ENCODE data around the gene TBC1D19.
"Not testable (repeated sequence)": the region's sequence is repeated elsewhere in the genome, so short reads cannot be mapped to it uniquely, and the experiment has no call there.

TBC1D19 gene

GRCh38 chr4:26583865-26584652 lies at the start of gene TBC1D19:
TBC1D19 (plus strand) TSS chr4:26584084; CDS start chr4:26584194, 110 bp downstream.
- Histone ChIP-seq H3K4me3 (ENCODE audit: low read length, poor library complexity, severe bottlenecking) (peak within 1 kb of the TSS; percentile 86), H3K9ac (ENCODE audit: low read depth, low read length, poor library complexity, severe bottlenecking) (peak within 1 kb of the TSS; percentile 73), H3K36me3 (ENCODE audit: insufficient read depth, low read length) (no peaks in the 10 kb centered on the region), H3F3A (ENCODE audit: low read depth) (no peaks in the 10 kb centered on the region), H3K9me3 (ENCODE audit: insufficient read depth, low read depth, low read length) (no peaks in the 10 kb centered on the region), H4K20me1 (ENCODE audit: insufficient read depth, low read length, poor library complexity, severe bottlenecking) (no peaks in the 10 kb centered on the region), H3K4me1 (ENCODE audit: insufficient read depth, low read length, poor library complexity, severe bottlenecking) (peaks cover 18% of the 10 kb centered on the region), H3K9me2 (replicated peaks; ENCODE audit: low read depth, low read length) (no peaks in the 10 kb centered on the region), H3K27me3 (ENCODE audit: insufficient read depth, low read length, poor library complexity, severe bottlenecking) (no peaks in the 10 kb centered on the region), H2AFZ (ENCODE audit: low read length) (peak within 1 kb of the TSS; percentile 100), H3K4me2 (ENCODE audit: low read depth, low read length, poor library complexity, severe bottlenecking) (peak within 1 kb of the TSS; percentile 87), H3K79me2 (ENCODE audit: insufficient read depth, low read length) (peaks cover 8% of the 10 kb centered on the region; the same call in 1 of the 2 replicates)
- TF ChIP-seq CTCF (conservative IDR thresholded peaks at IDR 0.05; ENCODE audit: low read length) (0 out of 2 replicates have a peak, but pooled peaks have one; percentile 22), EZH2phosphoT487 (IDR thresholded peaks at IDR 0.05; ENCODE audit: borderline replicate concordance) (no peak)

GRCh38 chr4:26542991-26543390 lies 40.9 kb upstream of the TBC1D19 start:
- Histone ChIP-seq H3K27me3 (ENCODE audit: insufficient read depth, low read length, poor library complexity, severe bottlenecking) (no peaks in the 10 kb centered on the region), H3K79me2 (ENCODE audit: insufficient read depth, low read length) (no peaks in the 10 kb centered on the region), H3K4me1 (ENCODE audit: insufficient read depth, low read length, poor library complexity, severe bottlenecking) (no peaks in the 10 kb centered on the region), H3F3A (ENCODE audit: low read depth) (no peaks in the 10 kb centered on the region), H3K9me2 (replicated peaks; ENCODE audit: low read depth, low read length) (no peaks in the 10 kb centered on the region), H3K9ac (ENCODE audit: low read depth, low read length, poor library complexity, severe bottlenecking) (no peak overlapping the region), H3K9me3 (ENCODE audit: insufficient read depth, low read depth, low read length) (no peaks in the 10 kb centered on the region), H3K36me3 (ENCODE audit: insufficient read depth, low read length) (no peaks in the 10 kb centered on the region), H3K4me3 (ENCODE audit: low read length, poor library complexity, severe bottlenecking) (no peak overlapping the region), H3K4me2 (ENCODE audit: low read depth, low read length, poor library complexity, severe bottlenecking) (no peak overlapping the region), H4K20me1 (ENCODE audit: insufficient read depth, low read length, poor library complexity, severe bottlenecking) (no peaks in the 10 kb centered on the region), H2AFZ (ENCODE audit: low read length) (no peak overlapping the region)
- no peak for TF ChIP-seq CTCF (conservative IDR thresholded peaks at IDR 0.05; ENCODE audit: low read length)
- no peak for TF ChIP-seq EZH2phosphoT487 (IDR thresholded peaks at IDR 0.05; ENCODE audit: borderline replicate concordance)

- H3K36me3 ChIP-seq (ENCODE audit: insufficient read depth, low read length), result no peaks in the 10 kb centered on the region
- H3K4me3 ChIP-seq (ENCODE audit: low read length, poor library complexity, severe bottlenecking), result no peak overlapping the region
- no peaks in the 10 kb centered on the region for H3K9me2 ChIP-seq (replicated peaks; ENCODE audit: low read depth, low read length)
- H3K79me2 ChIP-seq (ENCODE audit: insufficient read depth, low read length), result no peaks in the 10 kb centered on the region
- no peak overlapping the region for H3K4me2 ChIP-seq (ENCODE audit: low read depth, low read length, poor library complexity, severe bottlenecking)
- no peaks in the 10 kb centered on the region for H3F3A ChIP-seq (ENCODE audit: low read depth)
- no peak overlapping the region for H2AFZ ChIP-seq (ENCODE audit: low read length)
- no peaks in the 10 kb centered on the region for H3K4me1 ChIP-seq (ENCODE audit: insufficient read depth, low read length, poor library complexity, severe bottlenecking)
- H4K20me1 ChIP-seq (ENCODE audit: insufficient read depth, low read length, poor library complexity, severe bottlenecking), result no peaks in the 10 kb centered on the region
- no peaks in the 10 kb centered on the region for H3K9me3 ChIP-seq (ENCODE audit: insufficient read depth, low read depth, low read length)
- no peak overlapping the region for H3K9ac ChIP-seq (ENCODE audit: low read depth, low read length, poor library complexity, severe bottlenecking)
- no peak for TF ChIP-seq CTCF (conservative IDR thresholded peaks at IDR 0.05; ENCODE audit: low read length)
- no peak for TF ChIP-seq EZH2phosphoT487 (IDR thresholded peaks at IDR 0.05; ENCODE audit: borderline replicate concordance)
- H3K27me3 ChIP-seq (ENCODE audit: insufficient read depth, low read length, poor library complexity, severe bottlenecking), result no peaks in the 10 kb centered on the region
These were observed 39.5 kb upstream of the TBC1D19 start for GRCh38 chr4:26544421-26544820.

GRCh38 chr4:26548379-26548778 lies 35.5 kb upstream of the TBC1D19 start:
- not testable (repeated sequence) for H3K4me1 ChIP-seq (ENCODE audit: insufficient read depth, low read length, poor library complexity, severe bottlenecking); H4K20me1 ChIP-seq (ENCODE audit: insufficient read depth, low read length, poor library complexity, severe bottlenecking); H3K4me3 ChIP-seq (ENCODE audit: low read length, poor library complexity, severe bottlenecking); H3K4me2 ChIP-seq (ENCODE audit: low read depth, low read length, poor library complexity, severe bottlenecking); H2AFZ ChIP-seq (ENCODE audit: low read length); H3K27me3 ChIP-seq (ENCODE audit: insufficient read depth, low read length, poor library complexity, severe bottlenecking); H3K9me3 ChIP-seq (ENCODE audit: insufficient read depth, low read depth, low read length); H3K79me2 ChIP-seq (ENCODE audit: insufficient read depth, low read length); H3K36me3 ChIP-seq (ENCODE audit: insufficient read depth, low read length); H3K9me2 ChIP-seq (replicated peaks; ENCODE audit: low read depth, low read length); H3K9ac ChIP-seq (ENCODE audit: low read depth, low read length, poor library complexity, severe bottlenecking); H3F3A ChIP-seq (ENCODE audit: low read depth)

All from Loucy (cell line).